K562 (cell line): ENCODE results near the gene C10orf71. TPM values are rescaled to one million over a fixed set of nuclear protein-coding genes. Genes with fewer than 3 reads are reported as not detected.

ENCODE experiments used
- ADNP ChIP-seq: fragments of 200-800 bp; sonication (Bioruptor generic); IDR thresholded peaks from 2 replicates; pipeline ENCODE4 v1.6.1; 2016; ENCODE audit warnings: missing genetic modification characterization, missing compliant biosample characterization
- BDP1 ChIP-seq: IDR thresholded peaks from 3 replicates; pipeline ENCODE4 v1.6.1; 2011; ENCODE audit not compliant: insufficient read length, insufficient read depth
- CEBPG ChIP-seq, 3 experiments: fragments of 200-800 bp in 1 of 3; sonication (Bioruptor generic) in 1 of 3; sonication (generic) in 1 of 3; formaldehyde crosslinking in 1 of 3; IDR thresholded peaks in 2 of 3; conservative IDR thresholded peaks in 1 of 3; 2 replicates each; pipeline versions ENCODE4 v1.6.1 to v1.8.0; 2016 to 2022; ENCODE audit warnings: missing compliant biosample characterization in 2 of 3, missing genetic modification characterization in 2 of 3, mild to moderate bottlenecking in 1 of 3, missing genetic modification reagents in 1 of 3
- CTCF ChIP-seq, 3 experiments: IDR thresholded peaks in 2 of 3; conservative IDR thresholded peaks in 1 of 3; 2 replicates each; pipeline ENCODE4 v1.5.1; 2011 to 2012; ENCODE audit warnings: low read length in 3 of 3, mild to moderate bottlenecking in 3 of 3, control low read depth in 2 of 3, improper control_type of control experiment in 1 of 3, inconsistent platforms in 1 of 3, low read depth in 1 of 3, mixed read lengths in 1 of 3, moderate library complexity in 1 of 3; ENCODE audit not compliant: insufficient read depth in 2 of 3
- HMGXB4 ChIP-seq: sonication (generic); formaldehyde crosslinking; IDR thresholded peaks from 2 replicates; pipeline ENCODE4 v1.8.1; 2023; ENCODE audit warnings: mild to moderate bottlenecking, missing genetic modification reagents
- HNRNPL ChIP-seq: fragments of 200-400 bp; formaldehyde crosslinking; IDR thresholded peaks from 2 replicates; pipeline ENCODE4 v1.6.1; 2017; ENCODE audit warnings: low read depth, mild to moderate bottlenecking, low read length
- HNRNPLL ChIP-seq: fragments of 200-400 bp; formaldehyde crosslinking; IDR thresholded peaks from 2 replicates; pipeline ENCODE4 v1.6.1; 2017; ENCODE audit warnings: low read length, low read depth, mild to moderate bottlenecking; ENCODE audit not compliant: poor library complexity, severe bottlenecking
- KLF1 ChIP-seq: fragments of 450-650 bp; IDR thresholded peaks from 2 replicates; pipeline ENCODE4 v1.6.1; 2016; ENCODE audit warnings: missing genetic modification characterization, missing compliant biosample characterization
- NCOA4 ChIP-seq: fragments of 450-650 bp; IDR thresholded peaks from 2 replicates; pipeline ENCODE4 v1.6.1; 2018; ENCODE audit warnings: mild to moderate bottlenecking; ENCODE audit not compliant: partially characterized antibody
- NCOA6 ChIP-seq: fragments of 450-650 bp; IDR thresholded peaks from 2 replicates; pipeline ENCODE4 v1.6.1; 2017; ENCODE audit warnings: mild to moderate bottlenecking
- SMAD2 ChIP-seq: fragments of 150-350 bp; IDR thresholded peaks from 2 replicates; pipeline ENCODE4 v1.6.1; 2014; ENCODE audit warnings: low read depth, mild to moderate bottlenecking, low read length
- SRF ChIP-seq, 2 experiments: fragments of 250-450, 450-650 bp in 1 of 2; sonication (Bioruptor Pico) in 1 of 2; sonication (generic) in 1 of 2; formaldehyde crosslinking; IDR thresholded peaks; 2 replicates each; pipeline versions ENCODE4 v1.5.0 to v1.5.1; 2020 to 2022; ENCODE audit warnings: mild to moderate bottlenecking in 1 of 2, missing genetic modification reagents in 1 of 2
- TAF9B ChIP-seq: fragments of 450-650 bp; IDR thresholded peaks from 2 replicates; pipeline ENCODE4 v1.6.1; 2018; ENCODE audit warnings: mild to moderate bottlenecking; ENCODE audit not compliant: partially characterized antibody
- TOE1 ChIP-seq, 2 experiments: fragments of 450-650 bp in 1 of 2; sonication (generic) in 1 of 2; formaldehyde crosslinking in 1 of 2; IDR thresholded peaks; 2 replicates each; pipeline versions ENCODE4 v1.7.1 to v1.8.0; 2016 to 2022; ENCODE audit warnings: borderline replicate concordance in 2 of 2, mild to moderate bottlenecking in 2 of 2, antibody characterized with exemption in 1 of 2, inconsistent platforms in 1 of 2, low read depth in 1 of 2, missing genetic modification reagents in 1 of 2, moderate library complexity in 1 of 2
- TRIM24 ChIP-seq, 2 experiments: fragments of 450-650 bp; IDR thresholded peaks; 2 replicates each; pipeline ENCODE4 v1.6.1; 2016
- ZEB2 ChIP-seq: fragments of 450-650 bp; IDR thresholded peaks from 2 replicates; pipeline ENCODE4 v1.6.1; 2016
- ZNF354B ChIP-seq: fragments of 250-450 bp; sonication (Bioruptor Pico); IDR thresholded peaks from 2 replicates; pipeline ENCODE4 v1.4.0; 2020
- ZNF699 ChIP-seq: fragments of 250-450 bp; sonication (Bioruptor Pico); IDR thresholded peaks from 2 replicates; pipeline ENCODE4 v1.8.0; 2021; ENCODE audit warnings: mild to moderate bottlenecking, moderate library complexity; ENCODE audit not compliant: insufficient replicate concordance
- polyA plus RNA-seq, 8 experiments: library from polyadenylated mRNA; depleted of rRNA in 4 of 8; stranded (reverse) in 5 of 8; unstranded in 3 of 8; fragments of >200 nt; fragmentation: Nextera tagmentation in 2 of 8; fragmentation: Illumina TruSeq in 1 of 8; extraction: Ambion mirVana in 2 of 8; extraction: Trizol in 1 of 8; gene quantifications; 2 replicates each; pipeline versions ENCODE4 v1.2.1 to v1.2.3, GENCODE V29; 2011 to 2014; ENCODE audit warnings: inconsistent platforms in 1 of 8, missing spikeins in 1 of 8
- total RNA-seq, 7 experiments: library from RNA; depleted of rRNA in 6 of 7; stranded (reverse); fragments of >200 nt in 6 of 7; fragmentation: Illumina TruSeq in 2 of 7; extraction: Trizol in 2 of 7; gene quantifications; 2 replicates each; pipeline versions ENCODE4 v1.2.1 to v1.2.3, GENCODE V29; 2011 to 2021; ENCODE audit warnings: low replicate concordance in 1 of 7
- TF ChIP-seq, protein P1 (sequence below), 2 experiments: fragments of 450-650 bp; IDR thresholded peaks; 2 replicates each; pipeline ENCODE4 v1.6.1; 2018; ENCODE audit warnings: mild to moderate bottlenecking in 2 of 2, low read depth in 1 of 2; ENCODE audit not compliant: partially characterized antibody in 2 of 2

Gene C10orf71
- total and polyA plus RNA-seq, 9 of the 15 experiments (the other 6 are each of a cell fraction or from before 2014, with no cell fraction given) = 0.06 to 4.5 (median 1.3) TPM

GRCh38 chr10:49300140-49300974 lies 1.4 kb downstream of the C10orf71 start (continued):
- TF ChIP-seq ADNP = no peak
- no peak for TF ChIP-seq HNRNPL
- peak; percentile 58 for TF ChIP-seq HNRNPLL
- TF ChIP-seq KLF1 (tag) = no peak
- TF ChIP-seq CEBPG (CRISPR knock-in tag; IDR thresholded peaks at IDR 0.05) = no peak
- no peak for TF ChIP-seq CEBPG (tag; conservative IDR thresholded peaks at IDR 0.05 in 1 of 2, IDR thresholded peaks at IDR 0.05 in 1 of 2)
- TF ChIP-seq TOE1 (IDR thresholded peaks at IDR 0.05; ENCODE audit: borderline replicate concordance) = peak; percentile 75
- TF ChIP-seq TOE1 (CRISPR knock-in tag; IDR thresholded peaks at IDR 0.05; ENCODE audit: borderline replicate concordance, low read depth) = no peak
- TF ChIP-seq ZEB2 = no peak
- no peak for TF ChIP-seq ZNF354B (CRISPR knock-in tag)
- no peak for TF ChIP-seq ZNF699 (CRISPR knock-in tag)
- TF ChIP-seq TAF9B = no peak
- TF ChIP-seq, protein P1, sequence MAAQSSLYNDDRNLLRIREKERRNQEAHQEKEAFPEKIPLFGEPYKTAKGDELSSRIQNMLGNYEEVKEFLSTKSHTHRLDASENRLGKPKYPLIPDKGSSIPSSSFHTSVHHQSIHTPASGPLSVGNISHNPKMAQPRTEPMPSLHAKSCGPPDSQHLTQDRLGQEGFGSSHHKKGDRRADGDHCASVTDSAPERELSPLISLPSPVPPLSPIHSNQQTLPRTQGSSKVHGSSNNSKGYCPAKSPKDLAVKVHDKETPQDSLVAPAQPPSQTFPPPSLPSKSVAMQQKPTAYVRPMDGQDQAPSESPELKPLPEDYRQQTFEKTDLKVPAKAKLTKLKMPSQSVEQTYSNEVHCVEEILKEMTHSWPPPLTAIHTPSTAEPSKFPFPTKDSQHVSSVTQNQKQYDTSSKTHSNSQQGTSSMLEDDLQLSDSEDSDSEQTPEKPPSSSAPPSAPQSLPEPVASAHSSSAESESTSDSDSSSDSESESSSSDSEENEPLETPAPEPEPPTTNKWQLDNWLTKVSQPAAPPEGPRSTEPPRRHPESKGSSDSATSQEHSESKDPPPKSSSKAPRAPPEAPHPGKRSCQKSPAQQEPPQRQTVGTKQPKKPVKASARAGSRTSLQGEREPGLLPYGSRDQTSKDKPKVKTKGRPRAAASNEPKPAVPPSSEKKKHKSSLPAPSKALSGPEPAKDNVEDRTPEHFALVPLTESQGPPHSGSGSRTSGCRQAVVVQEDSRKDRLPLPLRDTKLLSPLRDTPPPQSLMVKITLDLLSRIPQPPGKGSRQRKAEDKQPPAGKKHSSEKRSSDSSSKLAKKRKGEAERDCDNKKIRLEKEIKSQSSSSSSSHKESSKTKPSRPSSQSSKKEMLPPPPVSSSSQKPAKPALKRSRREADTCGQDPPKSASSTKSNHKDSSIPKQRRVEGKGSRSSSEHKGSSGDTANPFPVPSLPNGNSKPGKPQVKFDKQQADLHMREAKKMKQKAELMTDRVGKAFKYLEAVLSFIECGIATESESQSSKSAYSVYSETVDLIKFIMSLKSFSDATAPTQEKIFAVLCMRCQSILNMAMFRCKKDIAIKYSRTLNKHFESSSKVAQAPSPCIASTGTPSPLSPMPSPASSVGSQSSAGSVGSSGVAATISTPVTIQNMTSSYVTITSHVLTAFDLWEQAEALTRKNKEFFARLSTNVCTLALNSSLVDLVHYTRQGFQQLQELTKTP (IDR thresholded peaks at IDR 0.05; ENCODE audit: low read depth in 1 of 2, partially characterized antibody in 2 of 2) = peak; percentile 66 to 71
- TF ChIP-seq NCOA6 = no peak
- TF ChIP-seq TRIM24 (IDR thresholded peaks at IDR 0.05) = peak; percentile 80 to 88
- no peak for TF ChIP-seq SMAD2
- TF ChIP-seq NCOA4 = no peak
- TF ChIP-seq SRF (CRISPR knock-in tag; IDR thresholded peaks at IDR 0.05) = no peak; a peak in 1 of 4 replicates
- TF ChIP-seq HMGXB4 (CRISPR knock-in tag) = no peak
- peak; percentile 55 to 74 (median 65) for TF ChIP-seq CTCF (IDR thresholded peaks at IDR 0.05 in 2 of 3, conservative IDR thresholded peaks at IDR 0.05 in 1 of 3; ENCODE audit: insufficient read depth in 2 of 3, low read depth in 1 of 3, low read length in 3 of 3)
- no peak for TF ChIP-seq BDP1
